Vagina (tissue), 2 donors: ENCODE measurements around the gene EIF2B4. TPM values are rescaled to one million over a fixed set of nuclear protein-coding genes. Genes with fewer than 3 reads are reported as not detected.

Source experiments
- DNase-seq, 2 donors: peaks; one replicate each; pipeline ENCODE4 v3.0.0-alpha.2; 2017; ENCODE audit errors: extremely low spot score in 2 of 2
- H3K27ac ChIP-seq: fragments of 200-600 bp; sonication (generic); one replicate; pipeline ENCODE4 v1.5.1; 2019
- H3K27me3 ChIP-seq: fragments of 200-600 bp; sonication (generic); one replicate; pipeline ENCODE4 v1.5.1; 2019
- H3K36me3 ChIP-seq, 2 donors: fragments of 200-600 bp; sonication (generic); one replicate each; pipeline ENCODE4 v1.5.1; 2017 to 2019
- H3K4me1 ChIP-seq: fragments of 200-600 bp; sonication (generic); one replicate; pipeline ENCODE4 v1.5.1; 2019
- H3K4me3 ChIP-seq, 2 donors: fragments of 200-600 bp; sonication (generic); 1 replicate in 1 of 2; 2 replicates in 1 of 2; pipeline ENCODE4 v1.5.1; 2016 to 2019
- H3K9me3 ChIP-seq: fragments of 200-600 bp; sonication (generic); one replicate; pipeline ENCODE4 v1.5.1; 2019
- CTCF ChIP-seq, 3 experiments: fragments of 450-650 bp in 2 of 3; fragments of 200-600 bp in 1 of 3; sonication (generic) in 1 of 3; IDR thresholded peaks; one replicate each; pipeline ENCODE4 v1.5.1; 2017 to 2019; ENCODE audit warnings: antibody characterized with exemption in 3 of 3, mild to moderate bottlenecking in 2 of 3, moderate library complexity in 2 of 3
- POLR2A ChIP-seq, 2 donors: fragments of 450-650 bp; IDR thresholded peaks; one replicate each; pipeline ENCODE4 v1.6.1; 2017; ENCODE audit warnings: antibody characterized with exemption in 2 of 2, mild to moderate bottlenecking in 2 of 2, moderate library complexity in 2 of 2
- POLR2AphosphoS5 ChIP-seq, 2 donors: sonication (generic); formaldehyde crosslinking; IDR thresholded peaks; one replicate each; pipeline ENCODE4 v1.9.0; 2017; ENCODE audit warnings: antibody characterized with exemption in 2 of 2, mild to moderate bottlenecking in 2 of 2, low read depth in 1 of 2; ENCODE audit not compliant: insufficient read depth in 1 of 2
- intact Hi-C: fragments of 100-400 bp; cut with DNase I; formaldehyde crosslinking; loops from one replicate; pipeline ENCODE4 v1.15.1; 2023
- total RNA-seq: library from RNA; depleted of rRNA; stranded (reverse); fragments of >200 nt; gene quantifications from one replicate; pipeline ENCODE4 v1.2.3, GENCODE V29; 2016

The EIF2B4 gene
- total RNA-seq, 1 donor from 2014 or later: 37.1 TPM

DNA sequence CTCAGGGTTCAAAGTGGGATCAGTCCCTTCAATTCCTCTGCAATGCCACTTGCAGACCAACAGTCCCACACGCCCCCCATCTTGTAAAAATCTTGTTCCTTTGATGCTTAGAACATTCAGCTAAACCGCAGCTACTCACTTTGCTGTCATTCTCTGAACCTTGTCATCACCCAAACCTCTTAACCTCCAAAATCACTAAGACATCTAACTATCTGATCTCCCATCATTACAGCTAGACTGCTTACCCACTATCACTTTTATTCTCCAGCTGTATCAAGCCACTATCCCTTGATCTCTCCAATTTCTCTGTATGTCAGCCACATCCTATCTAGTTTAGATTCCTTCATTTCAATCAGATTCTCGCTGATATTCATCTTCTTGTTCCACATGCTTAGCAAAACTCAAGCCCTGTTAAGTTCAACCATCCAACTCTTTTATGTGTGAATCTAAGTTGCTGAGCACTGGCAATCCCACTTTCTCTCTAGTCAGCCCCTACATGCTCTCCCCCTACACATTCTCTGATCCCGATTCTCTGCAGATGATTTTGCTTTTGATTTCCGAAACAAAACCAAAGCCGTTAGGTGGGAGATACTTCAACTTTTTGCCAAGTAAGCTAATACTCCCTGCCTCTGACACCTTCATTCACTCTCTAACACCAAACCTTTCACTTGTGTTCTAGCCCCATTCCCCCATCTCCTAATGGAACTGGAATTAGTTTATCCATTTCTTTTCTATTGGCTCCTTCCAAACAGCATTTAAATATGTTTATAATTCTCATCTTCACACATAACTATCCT lies 18.1 kb downstream of the EIF2B4 start:
- intact Hi-C loops: no loop called here
- Histone ChIP-seq H3K4me1 (peaks cover 30% of the 10 kb centered on the region), H3K9me3 (no peaks in the 10 kb centered on the region), H3K4me3 (no peak overlapping the region), H3K36me3 (no peaks in the 10 kb centered on the region), H3K27ac (no peak overlapping the region), H3K27me3 (no peaks in the 10 kb centered on the region)
- no peak for TF ChIP-seq POLR2A (IDR thresholded peaks at IDR 0.05)
- TF ChIP-seq CTCF (IDR thresholded peaks at IDR 0.05): no peak
- TF ChIP-seq POLR2AphosphoS5 (IDR thresholded peaks at IDR 0.05; ENCODE audit: insufficient read depth in 1 of 2, low read depth in 1 of 2): no peak
- DNase-seq: no peak

DNA sequence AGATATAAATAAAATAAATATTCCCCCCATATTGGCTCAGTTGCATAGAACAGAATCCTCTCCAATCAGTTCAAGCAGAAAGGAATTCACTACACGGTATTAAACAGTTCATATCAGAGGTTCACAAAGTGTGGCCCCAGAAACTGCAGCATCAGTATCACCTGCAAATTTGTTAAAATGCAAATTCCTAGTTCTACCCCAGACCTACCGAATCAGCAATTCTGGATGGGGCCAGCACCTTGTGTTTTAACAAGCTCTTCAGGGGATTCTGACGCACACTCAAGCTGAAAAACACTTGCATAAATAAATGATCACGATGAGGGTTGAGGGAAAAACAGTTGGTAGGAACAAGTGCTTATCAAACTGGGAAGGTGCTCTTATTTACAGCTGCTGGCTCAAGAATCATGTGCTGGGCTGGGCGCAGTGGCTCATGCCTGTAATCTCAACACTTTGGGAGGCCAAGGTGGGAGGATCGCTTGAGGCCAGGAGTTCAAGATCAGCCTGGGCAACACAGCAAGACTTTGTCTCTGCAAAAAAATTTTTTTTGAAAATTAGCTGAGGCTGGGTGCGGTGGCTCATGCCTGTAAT lies 19.9 kb downstream of the EIF2B4 start:
- intact Hi-C loops: no loop called here
- no peaks in the 10 kb centered on the region for H3K27me3 ChIP-seq
- peaks cover 25% of the 10 kb centered on the region for H3K4me1 ChIP-seq

DNA sequence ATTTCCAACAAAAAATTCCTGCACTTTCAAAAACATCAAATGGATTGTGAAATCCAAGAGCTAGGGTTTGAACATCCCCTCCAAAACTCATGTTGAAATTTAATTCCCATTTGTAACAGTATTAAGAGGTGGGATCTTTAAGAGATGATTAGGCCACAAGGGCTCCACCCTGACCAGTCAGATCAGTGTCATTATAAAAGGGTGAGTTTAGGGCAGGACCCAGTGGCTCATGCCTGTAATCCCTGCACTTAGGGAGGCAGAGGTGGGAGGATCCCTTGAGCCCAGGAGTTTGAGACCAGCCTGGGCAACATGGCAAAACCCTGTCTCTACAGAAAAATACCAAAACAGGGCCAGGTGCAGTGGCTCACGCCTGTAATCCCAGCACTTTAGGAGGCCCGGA lies 22.5 kb downstream of the EIF2B4 start:
- intact Hi-C loops: no loop called here
- no peak overlapping the region for H3K27ac ChIP-seq
- H3K9me3 ChIP-seq: no peaks in the 10 kb centered on the region

More for the DNA sequence above, 19.9 kb downstream of the EIF2B4 start:
- no peak for DNase-seq
- Histone ChIP-seq H3K9me3 (no peaks in the 10 kb centered on the region), H3K4me3 (no peak overlapping the region), H3K36me3 (no peaks in the 10 kb centered on the region), H3K27ac (no peak overlapping the region)
- TF ChIP-seq POLR2A (IDR thresholded peaks at IDR 0.05) (no peak), CTCF (IDR thresholded peaks at IDR 0.05) (no peak), POLR2AphosphoS5 (IDR thresholded peaks at IDR 0.05; ENCODE audit: insufficient read depth in 1 of 2, low read depth in 1 of 2) (no peak)

GRCh38 chr2:27336173-27336572 lies 34.0 kb downstream of the EIF2B4 start:
- H3K27ac ChIP-seq: no peak overlapping the region
- TF ChIP-seq POLR2A (IDR thresholded peaks at IDR 0.05) (no peak), POLR2AphosphoS5 (IDR thresholded peaks at IDR 0.05; ENCODE audit: insufficient read depth in 1 of 2, low read depth in 1 of 2) (no peak), CTCF (IDR thresholded peaks at IDR 0.05) (no peak)
- H3K4me1 ChIP-seq: no peaks in the 10 kb centered on the region
- H3K27me3 ChIP-seq: no peaks in the 10 kb centered on the region
- no peak for DNase-seq
- intact Hi-C loops: no loop called here
- H3K4me3 ChIP-seq: no peak overlapping the region
- no peaks in the 10 kb centered on the region for H3K9me3 ChIP-seq
- peaks cover 0 to 78% of the 10 kb centered on the region in 2 donors for H3K36me3 ChIP-seq

More for the DNA sequence above, 22.5 kb downstream of the EIF2B4 start:
- TF ChIP-seq POLR2A (IDR thresholded peaks at IDR 0.05): no peak
- TF ChIP-seq POLR2AphosphoS5 (IDR thresholded peaks at IDR 0.05; ENCODE audit: insufficient read depth in 1 of 2, low read depth in 1 of 2): no peak
- TF ChIP-seq CTCF (IDR thresholded peaks at IDR 0.05): no peak
- Histone ChIP-seq H3K27me3 (no peaks in the 10 kb centered on the region), H3K4me3 (no peak overlapping the region), H3K36me3 (peaks cover 0 to 4% of the 10 kb centered on the region in 2 donors), H3K4me1 (peaks cover 4% of the 10 kb centered on the region)
- no peak for DNase-seq

DNA sequence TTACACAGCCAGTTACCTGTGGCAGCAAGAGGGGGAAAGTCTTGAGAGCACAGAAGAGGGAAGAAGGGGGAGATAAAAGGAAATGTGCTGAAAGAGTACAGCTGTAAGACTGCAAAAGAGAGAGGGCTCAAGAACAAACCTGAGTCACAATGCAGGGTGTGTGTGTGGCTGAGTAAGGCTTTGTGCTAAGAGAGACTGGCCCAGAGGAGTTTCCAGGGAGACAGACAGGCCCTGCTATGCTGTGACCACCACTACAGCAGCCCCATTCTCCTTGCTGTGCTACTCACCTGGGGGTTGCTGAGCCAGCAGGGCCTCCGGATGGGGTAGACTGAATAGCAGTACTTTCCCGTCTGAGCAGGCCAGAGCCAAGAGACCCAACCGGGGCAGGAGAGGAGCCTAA lies 34.8 kb downstream of the EIF2B4 start:
- H3K9me3 ChIP-seq: no peaks in the 10 kb centered on the region
- no peak overlapping the region for H3K27ac ChIP-seq
- DNase-seq: no peak
- H3K4me3 ChIP-seq: no peak overlapping the region
- TF ChIP-seq POLR2AphosphoS5 (IDR thresholded peaks at IDR 0.05; ENCODE audit: insufficient read depth in 1 of 2, low read depth in 1 of 2) (no peak), CTCF (IDR thresholded peaks at IDR 0.05) (no peak), POLR2A (IDR thresholded peaks at IDR 0.05) (no peak)
- no peaks in the 10 kb centered on the region for H3K4me1 ChIP-seq
- intact Hi-C loops: no loop called here
- H3K27me3 ChIP-seq: no peaks in the 10 kb centered on the region
- peaks cover 0 to 78% of the 10 kb centered on the region in 2 donors for H3K36me3 ChIP-seq
